ENCODE results near the gene SDK2. TPM values are rescaled to one million over a fixed set of nuclear protein-coding genes. Genes with fewer than 3 reads are reported as not detected.

Gene SDK2
- total RNA-seq, 1 donor from 2014 or later = 1.4 TPM

DNA sequence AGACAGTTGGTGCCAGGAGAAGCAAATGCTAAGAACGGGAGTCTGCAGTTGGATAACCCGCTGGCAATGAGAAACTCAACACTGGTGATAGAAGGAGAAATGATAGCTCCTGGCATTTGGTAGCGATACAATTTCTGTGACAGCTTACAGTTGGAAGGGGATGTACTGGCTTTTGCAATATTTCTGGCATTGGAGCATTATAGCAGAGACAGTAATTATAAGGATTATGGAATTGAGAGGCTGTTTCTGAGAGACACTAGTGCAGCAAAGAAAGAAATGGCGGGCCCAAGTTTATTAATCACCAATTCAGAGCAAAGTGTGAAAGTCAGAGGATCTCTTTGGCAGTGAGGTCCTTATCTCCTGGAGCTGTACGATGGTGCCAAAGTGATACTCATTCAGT is 16.1 kb upstream of the SDK2 start:
- Histone ChIP-seq H3K27ac (no peak overlapping the region), H3K4me3 (no peak overlapping the region), H3K9me3 (no peaks in the 10 kb centered on the region), H3K36me3 (no peaks in the 10 kb centered on the region), H3K4me1 (no peaks in the 10 kb centered on the region), H3K27me3 (ENCODE audit: low read depth) (no peaks in the 10 kb centered on the region)
- intact Hi-C loops (cut with DNase I) = no loop called here
- DNase-seq (no peak), ATAC-seq (no peak)
- TF ChIP-seq CTCF (IDR thresholded peaks at IDR 0.05) = no peak

DNA sequence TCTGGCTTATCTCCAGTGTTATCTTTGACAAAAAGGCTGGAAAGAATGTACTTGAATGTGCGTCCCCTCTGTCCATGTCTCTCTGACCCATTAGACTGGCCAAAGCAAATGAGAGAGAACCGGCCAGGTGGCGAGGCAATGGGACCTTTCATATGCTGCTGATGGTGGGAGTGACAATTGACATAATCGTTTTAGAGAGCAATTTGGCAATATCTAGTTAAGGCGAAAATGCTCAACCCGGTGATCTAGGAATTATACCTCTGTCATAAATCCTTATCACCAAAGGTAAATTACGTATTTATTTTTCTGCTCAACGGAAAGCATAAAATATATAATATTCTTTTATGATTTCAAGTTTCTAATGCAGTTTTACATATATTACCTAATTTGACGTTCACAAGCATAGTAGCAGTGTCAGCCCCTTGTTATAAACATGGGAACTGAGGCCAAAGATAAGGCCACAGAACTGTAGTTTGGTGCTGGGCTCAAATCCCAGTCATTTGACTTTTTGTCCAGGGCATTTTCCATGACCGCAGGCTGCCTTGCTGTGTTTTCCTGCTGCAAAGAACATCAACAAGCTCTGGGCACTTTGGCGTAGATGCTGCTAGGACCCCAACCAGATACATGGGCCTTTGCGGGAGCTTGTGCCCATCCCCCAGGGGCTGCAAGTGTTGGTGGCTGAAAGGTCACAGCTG is 14.7 kb upstream of the SDK2 start:
- intact Hi-C loops (cut with DNase I) = no loop called here
- no peak overlapping the region for H3K27ac ChIP-seq
- H3K36me3 ChIP-seq = no peaks in the 10 kb centered on the region
- no peaks in the 10 kb centered on the region for H3K27me3 ChIP-seq (ENCODE audit: low read depth)
- no peak for DNase-seq
- TF ChIP-seq CTCF (IDR thresholded peaks at IDR 0.05) = no peak
- no peak for ATAC-seq
- H3K4me1 ChIP-seq = no peaks in the 10 kb centered on the region
- H3K4me3 ChIP-seq = no peak overlapping the region
- peaks cover under 1% of the 10 kb centered on the region for H3K9me3 ChIP-seq

GRCh38 chr17:73657473-73658116 is 13.3 kb upstream of the SDK2 start:
- no peak overlapping the region for H3K27ac ChIP-seq
- peak; percentile 61 for TF ChIP-seq CTCF (IDR thresholded peaks at IDR 0.05)
- DNase-seq = peak; percentile 74
- peak; percentile 63 to 71 for ATAC-seq
- H3K4me3 ChIP-seq = no peak overlapping the region
- H3K27me3 ChIP-seq (ENCODE audit: low read depth) = no peaks in the 10 kb centered on the region
- intact Hi-C loops (cut with DNase I) = no loop called here
- H3K4me1 ChIP-seq = no peaks in the 10 kb centered on the region
- peaks cover 7% of the 10 kb centered on the region for H3K9me3 ChIP-seq
- H3K36me3 ChIP-seq = no peaks in the 10 kb centered on the region

GRCh38 chr17:73654241-73654640 is 10.0 kb upstream of the SDK2 start:
- Histone ChIP-seq H3K9me3 (peaks cover 7% of the 10 kb centered on the region), H3K27me3 (ENCODE audit: low read depth) (no peaks in the 10 kb centered on the region), H3K27ac (no peak overlapping the region), H3K4me3 (no peak overlapping the region), H3K4me1 (no peaks in the 10 kb centered on the region), H3K36me3 (no peaks in the 10 kb centered on the region)
- ATAC-seq = no peak
- no peak for TF ChIP-seq CTCF (IDR thresholded peaks at IDR 0.05)
- no peak for DNase-seq
- intact Hi-C loops (cut with DNase I) = no loop called here

DNA sequence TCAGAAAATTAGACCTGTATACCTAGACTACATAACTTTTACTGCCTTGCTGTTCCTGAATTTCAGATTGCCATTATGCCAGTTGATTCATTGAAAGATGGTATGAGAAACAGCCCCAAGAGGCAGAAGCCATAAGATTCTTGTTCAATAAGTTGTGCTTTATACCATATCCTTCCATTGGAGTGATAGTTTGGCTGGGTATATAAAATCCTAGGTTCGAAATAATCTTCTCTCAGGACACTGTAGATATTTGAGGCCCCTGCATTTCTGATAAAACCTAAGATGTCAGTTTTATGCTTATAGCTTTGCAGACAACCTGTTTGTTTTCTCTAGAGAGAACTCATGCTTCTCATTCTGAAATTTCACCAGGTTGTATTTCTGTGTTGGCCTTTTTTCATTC is 9.6 kb upstream of the SDK2 start:
- no peaks in the 10 kb centered on the region for H3K36me3 ChIP-seq
- no peak for DNase-seq
- intact Hi-C loops (cut with DNase I) = no loop called here
- no peak for TF ChIP-seq CTCF (IDR thresholded peaks at IDR 0.05)
- H3K27ac ChIP-seq = no peak overlapping the region
- H3K4me3 ChIP-seq = no peak overlapping the region
- no peaks in the 10 kb centered on the region for H3K4me1 ChIP-seq
- H3K9me3 ChIP-seq = peaks cover 7% of the 10 kb centered on the region
- no peak for ATAC-seq
- no peaks in the 10 kb centered on the region for H3K27me3 ChIP-seq (ENCODE audit: low read depth)
